Measurements from ENCODE around the gene NGB. TPM values are rescaled to one million over a fixed set of nuclear protein-coding genes. Genes with fewer than 3 reads are reported as not detected.

Gene NGB
- total RNA-seq, 1 donor from 2014 or later = not detected

DNA sequence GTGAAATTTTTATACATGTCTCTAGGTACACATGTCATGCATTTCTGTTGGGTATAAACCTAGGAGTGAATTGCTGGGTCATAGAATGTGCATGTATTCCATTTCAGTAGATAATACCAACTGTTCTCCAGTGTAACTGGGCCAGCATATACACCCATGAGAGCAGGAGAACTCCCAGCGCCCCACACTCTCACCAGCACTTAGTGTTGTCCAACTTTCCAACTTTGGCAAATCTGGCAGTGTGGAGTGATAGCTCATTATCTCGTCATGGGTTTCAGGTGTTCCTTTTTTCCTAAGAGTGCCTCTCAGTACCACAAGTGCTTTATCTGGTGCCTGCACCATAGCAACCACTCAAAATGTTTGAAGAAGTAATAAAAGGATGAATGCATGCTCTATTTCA lies 40.1 kb downstream of the NGB start:
- Mint-ChIP-seq H3K27ac (no peak overlapping the region), H3K4me3 (no peak overlapping the region), H3K36me3 (no peaks in the 10 kb centered on the region), H3K9me3 (peaks cover 4% of the 10 kb centered on the region), H3K4me1 (no peaks in the 10 kb centered on the region), H3K27me3 (ENCODE audit: low read depth) (peaks cover 14% of the 10 kb centered on the region)
- no peak for TF ChIP-seq CTCF (IDR thresholded peaks at IDR 0.05; ENCODE audit: unreplicated experiment)
- no peak for DNase-seq (ENCODE audit: low spot score in 2 of 2, unreplicated experiment in 2 of 2)

GRCh38 chr14:77228056-77228455 lies 43.0 kb downstream of the NGB start:
- H3K4me1 Mint-ChIP-seq = no peaks in the 10 kb centered on the region
- DNase-seq (ENCODE audit: low spot score in 2 of 2, unreplicated experiment in 2 of 2) = no peak
- no peaks in the 10 kb centered on the region for H3K36me3 Mint-ChIP-seq
- no peak overlapping the region for H3K27ac Mint-ChIP-seq
- H3K27me3 Mint-ChIP-seq (ENCODE audit: low read depth) = peaks cover 11% of the 10 kb centered on the region
- peaks cover 4% of the 10 kb centered on the region for H3K9me3 Mint-ChIP-seq
- H3K4me3 Mint-ChIP-seq = no peak overlapping the region
- no peak for TF ChIP-seq CTCF (IDR thresholded peaks at IDR 0.05; ENCODE audit: unreplicated experiment)

DNA sequence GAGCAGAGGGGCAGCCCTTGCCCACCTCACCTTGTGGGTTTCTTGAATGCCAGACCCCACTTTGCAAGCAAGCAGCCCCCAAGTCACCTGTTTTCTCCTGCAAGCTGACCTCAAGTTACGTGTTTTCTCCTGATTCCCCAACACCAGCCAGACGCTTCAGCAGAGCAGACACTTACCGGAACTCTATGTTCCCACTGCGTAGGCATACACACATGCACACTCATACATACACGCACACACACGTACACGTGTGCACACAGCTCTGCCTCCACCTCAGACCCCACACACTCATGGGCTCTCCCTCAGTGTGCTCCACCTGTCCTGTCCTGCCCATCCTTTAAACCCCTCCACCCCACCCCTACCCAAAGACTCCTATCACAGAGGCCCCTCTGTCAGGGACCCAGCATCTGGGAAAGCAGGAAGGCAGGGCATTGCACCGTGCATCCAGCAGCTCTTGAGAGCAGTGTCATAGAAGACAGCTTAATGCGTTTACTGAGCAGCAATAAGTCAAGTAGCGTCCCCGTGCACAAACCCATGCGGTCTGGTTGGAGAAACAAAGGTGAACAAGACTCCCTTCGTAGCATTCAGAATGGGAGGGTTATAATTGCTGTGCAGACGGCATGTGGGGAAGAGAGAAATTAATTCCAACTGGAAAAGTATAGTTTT lies 45.0 kb downstream of the NGB start:
- H3K27me3 Mint-ChIP-seq (ENCODE audit: low read depth) = peaks cover 24% of the 10 kb centered on the region
- no peak overlapping the region for H3K27ac Mint-ChIP-seq
- DNase-seq (ENCODE audit: low spot score in 2 of 2, unreplicated experiment in 2 of 2) = no peak
- no peaks in the 10 kb centered on the region for H3K36me3 Mint-ChIP-seq
- H3K4me1 Mint-ChIP-seq = no peaks in the 10 kb centered on the region
- H3K9me3 Mint-ChIP-seq = peaks cover 2% of the 10 kb centered on the region
- no peak for TF ChIP-seq CTCF (IDR thresholded peaks at IDR 0.05; ENCODE audit: unreplicated experiment)
- H3K4me3 Mint-ChIP-seq = no peak overlapping the region

- no peak for TF ChIP-seq CTCF (IDR thresholded peaks at IDR 0.05; ENCODE audit: unreplicated experiment)
- Mint-ChIP-seq H3K27me3 (ENCODE audit: low read depth) (peaks cover 26% of the 10 kb centered on the region), H3K27ac (no peak overlapping the region), H3K36me3 (no peaks in the 10 kb centered on the region), H3K4me3 (no peak overlapping the region), H3K4me1 (no peaks in the 10 kb centered on the region), H3K9me3 (no peaks in the 10 kb centered on the region)
- no peak for DNase-seq (ENCODE audit: low spot score in 2 of 2, unreplicated experiment in 2 of 2)
Observed at GRCh38 chr14:77225254-77225653, 45.8 kb downstream of the NGB start.

DNA sequence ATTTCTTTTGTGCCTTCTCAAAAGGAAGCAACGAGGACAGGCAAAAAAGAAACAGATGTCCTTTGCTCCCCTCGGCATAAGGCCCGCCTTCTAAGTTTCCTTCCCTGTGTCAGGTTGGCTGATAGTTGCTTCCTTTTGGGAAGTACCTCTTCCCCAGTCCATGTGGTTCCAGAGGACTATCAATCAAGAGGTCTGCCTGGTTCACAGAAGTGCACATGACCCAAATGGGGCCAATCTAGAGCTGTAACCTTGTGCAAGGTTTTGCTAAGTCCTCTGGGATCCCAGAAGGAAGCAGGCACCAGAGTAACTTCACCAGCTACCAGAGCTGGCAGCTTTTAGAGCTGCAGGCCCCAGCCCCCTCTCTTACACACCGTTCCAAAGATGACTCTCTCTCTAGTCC lies 46.8 kb downstream of the NGB start:
- Mint-ChIP-seq H3K9me3 (no peaks in the 10 kb centered on the region), H3K4me1 (no peaks in the 10 kb centered on the region), H3K27me3 (ENCODE audit: low read depth) (peaks cover 33% of the 10 kb centered on the region), H3K36me3 (no peaks in the 10 kb centered on the region), H3K27ac (no peak overlapping the region), H3K4me3 (no peak overlapping the region)
- TF ChIP-seq CTCF (IDR thresholded peaks at IDR 0.05; ENCODE audit: unreplicated experiment) = no peak
- DNase-seq (ENCODE audit: low spot score in 2 of 2, unreplicated experiment in 2 of 2) = no peak
